Measurements from ENCODE around the gene RIPOR2. TPM values are rescaled to one million over a fixed set of nuclear protein-coding genes. Genes with fewer than 3 reads are reported as not detected.

RIPOR2 gene
- total RNA-seq, 2 experiments from 2014 or later = 88.3 to 96.3 TPM

DNA sequence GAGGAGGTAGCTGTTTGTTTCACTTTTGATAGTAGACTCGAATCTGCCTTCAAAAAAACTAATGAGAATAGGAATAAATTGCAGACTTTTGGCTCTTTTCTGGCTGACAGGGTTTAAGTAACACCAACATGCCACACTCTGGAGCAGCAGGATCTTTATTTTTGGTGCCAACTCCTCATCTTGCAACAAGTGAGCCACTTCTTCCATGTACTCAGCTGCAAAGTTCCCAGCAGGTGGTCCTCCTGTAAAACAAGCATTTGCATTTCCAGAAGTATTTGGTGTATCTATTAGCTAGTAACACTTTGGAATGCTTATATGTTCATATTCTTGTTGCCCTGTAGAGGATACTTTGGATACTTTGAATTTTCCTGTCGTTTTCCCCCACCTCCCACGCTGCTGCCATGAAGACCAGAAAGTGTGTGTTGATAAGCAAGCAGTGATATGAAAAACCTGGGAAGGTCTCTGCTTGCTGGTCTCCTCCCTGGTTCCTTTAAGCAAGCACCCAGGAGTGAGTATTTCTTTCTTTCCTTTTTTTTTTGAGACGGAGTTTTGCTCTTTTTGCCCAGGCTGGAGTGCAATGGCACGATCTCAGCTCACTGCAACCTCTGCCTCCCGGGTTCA, 138.1 kb downstream of the RIPOR2 start:
- Mint-ChIP-seq H3K36me3 (ENCODE audit: low read depth) (peaks cover 5% of the 10 kb centered on the region), H3K27me3 (no peaks in the 10 kb centered on the region), H3K27ac (peak overlapping the region; percentile 24), H3K4me3 (no peak overlapping the region), H3K4me1 (ENCODE audit: low read depth) (peaks cover 30% of the 10 kb centered on the region), H3K9me3 (peaks cover 1% of the 10 kb centered on the region)
- TF ChIP-seq, protein P1, sequence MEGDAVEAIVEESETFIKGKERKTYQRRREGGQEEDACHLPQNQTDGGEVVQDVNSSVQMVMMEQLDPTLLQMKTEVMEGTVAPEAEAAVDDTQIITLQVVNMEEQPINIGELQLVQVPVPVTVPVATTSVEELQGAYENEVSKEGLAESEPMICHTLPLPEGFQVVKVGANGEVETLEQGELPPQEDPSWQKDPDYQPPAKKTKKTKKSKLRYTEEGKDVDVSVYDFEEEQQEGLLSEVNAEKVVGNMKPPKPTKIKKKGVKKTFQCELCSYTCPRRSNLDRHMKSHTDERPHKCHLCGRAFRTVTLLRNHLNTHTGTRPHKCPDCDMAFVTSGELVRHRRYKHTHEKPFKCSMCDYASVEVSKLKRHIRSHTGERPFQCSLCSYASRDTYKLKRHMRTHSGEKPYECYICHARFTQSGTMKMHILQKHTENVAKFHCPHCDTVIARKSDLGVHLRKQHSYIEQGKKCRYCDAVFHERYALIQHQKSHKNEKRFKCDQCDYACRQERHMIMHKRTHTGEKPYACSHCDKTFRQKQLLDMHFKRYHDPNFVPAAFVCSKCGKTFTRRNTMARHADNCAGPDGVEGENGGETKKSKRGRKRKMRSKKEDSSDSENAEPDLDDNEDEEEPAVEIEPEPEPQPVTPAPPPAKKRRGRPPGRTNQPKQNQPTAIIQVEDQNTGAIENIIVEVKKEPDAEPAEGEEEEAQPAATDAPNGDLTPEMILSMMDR (IDR thresholded peaks at IDR 0.05) = no peak
- ChIA-PET POLR2A (interaction anchor here (0.6 to 2.5 kb wide), 5 partner anchors 8 to 217 kb away, joined by 3 to 8 read pairs (median 3); no protein-coding TSS in a partner anchor), CTCF (interaction anchor here (0.6 to 1.7 kb wide), 9 partner anchors 14 to 354 kb away, joined by 3 to 4 read pairs (median 3); no protein-coding TSS in a partner anchor)
- intact Hi-C loops (cut with micrococcal nuclease) = loop anchor here (5.0 kb wide), 1 partner anchor 220 kb away; no protein-coding TSS in a partner anchor
- no peak for ATAC-seq
- DNase-seq = no peak

DNA sequence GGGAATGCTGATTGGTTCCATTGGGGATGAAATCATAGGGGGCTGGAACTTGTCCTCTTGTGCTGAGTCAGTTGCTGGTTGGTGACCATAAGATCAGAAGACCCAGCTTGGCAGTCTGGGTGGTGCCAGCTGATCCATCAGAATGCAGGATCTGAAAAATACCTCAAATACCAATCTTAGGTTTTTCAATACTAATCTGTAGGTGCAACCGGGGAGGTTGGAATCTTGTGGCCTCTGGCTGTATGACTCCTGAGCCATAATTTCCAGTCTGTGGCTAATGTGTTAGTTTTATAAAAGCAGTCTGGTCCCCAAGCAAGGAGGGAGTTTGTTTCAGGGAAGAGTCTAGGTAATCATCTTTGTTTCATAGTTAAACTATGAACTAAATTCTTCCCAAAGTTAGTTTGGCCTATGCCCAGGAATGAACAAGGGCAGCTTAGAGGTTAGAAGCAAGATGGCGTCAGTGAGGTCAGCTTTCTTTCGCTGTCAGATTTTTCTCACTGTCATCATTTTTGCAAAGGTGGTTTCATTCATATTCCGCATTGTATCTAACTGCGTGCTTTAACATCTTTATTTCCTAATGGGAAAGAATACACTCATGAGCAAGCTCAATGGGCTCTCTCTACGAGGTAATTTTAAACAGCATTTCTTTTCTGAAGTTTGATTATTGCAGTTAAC, 139.0 kb downstream of the RIPOR2 start:
- ATAC-seq (peak; percentile 55), DNase-seq (peak; percentile 31)
- no peak overlapping the region for H3K4me3 Mint-ChIP-seq
- intact Hi-C loops (cut with micrococcal nuclease) = loop anchor here (5.0 kb wide), 1 partner anchor 221 kb away; no protein-coding TSS in a partner anchor
- H3K27ac Mint-ChIP-seq = peak overlapping the region; percentile 7
- no peaks in the 10 kb centered on the region for H3K27me3 Mint-ChIP-seq
- peaks cover 5% of the 10 kb centered on the region for H3K36me3 Mint-ChIP-seq (ENCODE audit: low read depth)
- TF ChIP-seq, protein P1 (IDR thresholded peaks at IDR 0.05) = no peak
- H3K4me1 Mint-ChIP-seq (ENCODE audit: low read depth) = peaks cover 30% of the 10 kb centered on the region
- CTCF ChIA-PET = interaction anchor here (0.6 to 1.7 kb wide), 6 partner anchors 13 to 354 kb away, joined by 3 to 4 read pairs (median 3); no protein-coding TSS in a partner anchor
- POLR2A ChIA-PET = interaction anchor here (0.6 to 1.4 kb wide), 4 partner anchors 9 to 218 kb away, joined by 3 to 11 read pairs (median 3); no protein-coding TSS in a partner anchor
- peaks cover 1% of the 10 kb centered on the region for H3K9me3 Mint-ChIP-seq

DNA sequence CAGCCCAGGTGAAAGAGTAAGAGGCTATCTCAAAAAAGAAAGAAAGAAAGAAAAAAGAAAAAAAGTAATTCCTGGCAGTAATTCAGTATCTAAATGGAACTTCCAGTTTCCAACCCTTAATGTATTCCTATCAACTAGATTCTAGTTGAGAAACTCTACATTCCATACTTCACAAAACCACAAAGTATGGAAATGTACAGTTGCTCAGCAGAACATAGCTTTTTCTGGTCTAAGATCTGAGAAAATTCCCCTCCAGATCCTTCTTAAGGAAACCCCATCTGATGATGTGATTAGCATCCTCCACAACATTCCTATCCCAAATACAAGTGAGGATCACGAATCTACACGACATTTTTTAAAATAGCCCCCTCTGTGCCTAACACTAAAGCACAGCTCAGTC, 140.7 kb downstream of the RIPOR2 start:
- peaks cover 30% of the 10 kb centered on the region for H3K4me1 Mint-ChIP-seq (ENCODE audit: low read depth)
- no peaks in the 10 kb centered on the region for H3K36me3 Mint-ChIP-seq (ENCODE audit: low read depth)
- no peak overlapping the region for H3K27ac Mint-ChIP-seq
- TF ChIP-seq, protein P1 (IDR thresholded peaks at IDR 0.05) = no peak
- H3K4me3 Mint-ChIP-seq = no peak overlapping the region
- ATAC-seq = no peak
- H3K9me3 Mint-ChIP-seq = peaks cover 1% of the 10 kb centered on the region
- ChIA-PET POLR2A (no interaction called here), CTCF (interaction anchor here (1.0 kb wide), 1 partner anchor 223 kb away, joined by 3 read pairs; no protein-coding TSS in a partner anchor)
- H3K27me3 Mint-ChIP-seq = no peaks in the 10 kb centered on the region
- no peak for DNase-seq
- intact Hi-C loops (cut with micrococcal nuclease) = loop anchor here (5.0 kb wide), 1 partner anchor 222 kb away; no protein-coding TSS in a partner anchor

DNA sequence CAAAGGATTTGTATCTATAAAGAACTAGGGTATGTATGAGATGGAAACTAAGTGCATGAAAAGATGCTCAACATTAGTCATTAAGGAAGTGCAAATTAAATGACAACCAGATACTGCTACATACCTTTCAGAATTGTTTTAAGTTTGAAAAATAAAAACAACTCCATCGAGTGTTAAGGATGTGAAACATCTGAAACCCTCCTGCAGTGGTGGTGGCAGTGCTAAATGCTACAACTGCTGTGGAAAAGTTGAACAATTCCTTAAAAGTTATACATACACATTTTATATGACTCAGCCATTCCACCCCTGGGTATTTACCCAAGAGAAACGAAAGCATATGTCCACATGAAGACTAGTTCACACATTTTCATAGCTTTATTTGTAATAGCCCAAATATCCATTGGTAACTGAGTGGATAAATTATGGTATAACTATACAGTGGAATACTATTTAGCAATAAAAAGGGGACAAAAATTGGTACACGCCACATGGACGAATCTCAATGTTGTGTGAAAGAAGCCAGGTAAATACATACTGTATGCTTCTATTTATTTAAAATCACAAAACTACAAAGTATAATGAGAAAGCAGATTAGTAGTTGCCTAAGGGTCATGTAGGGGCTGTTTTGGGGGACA, 147.6 kb downstream of the RIPOR2 start:
- Mint-ChIP-seq H3K27ac (peak overlapping the region; percentile 47), H3K36me3 (ENCODE audit: low read depth) (peaks cover 46% of the 10 kb centered on the region), H3K9me3 (no peaks in the 10 kb centered on the region), H3K27me3 (no peaks in the 10 kb centered on the region), H3K4me1 (ENCODE audit: low read depth) (peaks cover 19% of the 10 kb centered on the region), H3K4me3 (no peak overlapping the region)
- DNase-seq = peak; percentile 33
- TF ChIP-seq, protein P1 (IDR thresholded peaks at IDR 0.05) = no peak
- ATAC-seq = peak; percentile 79
- POLR2A ChIA-PET = interaction anchor here (1.2 to 2.8 kb wide), 6 partner anchors 8 to 293 kb away, joined by 3 to 11 read pairs (median 6); partner anchors contain the start of genes ALDH5A1 and ARMH2
- CTCF ChIA-PET = interaction anchor here (1.2 to 1.5 kb wide), 2 partner anchors 10 to 230 kb away, joined by 3 to 4 read pairs; no protein-coding TSS in a partner anchor
- intact Hi-C loops (cut with micrococcal nuclease) = no loop called here
